ENCODE results near the gene TLCD3B. TPM values are rescaled to one million over a fixed set of nuclear protein-coding genes. Genes with fewer than 3 reads are reported as not detected.

TLCD3B gene
- total and polyA plus RNA-seq, 9 of the 15 experiments (the other 6 are each of a cell fraction or from before 2014, with no cell fraction given), result 0.10 to 0.52 (median 0.23) TPM; not detected in 4

- peaks cover 0 to 9% of the 10 kb centered on the region in 2 experiments; a peak in 3 of 5 replicates for H3K27me3 ChIP-seq (ENCODE audit: control insufficient read depth in 2 of 2, insufficient read depth in 2 of 2, low read length in 2 of 2)
- H3K4me1 ChIP-seq (replicated peaks in 1 of 2; ENCODE audit: control insufficient read depth in 2 of 2, insufficient read depth in 2 of 2, low read length in 2 of 2), result peaks cover 0 to 68% of the 10 kb centered on the region in 2 experiments; a peak in 2 of 5 replicates
- POLR2A ChIA-PET, result interaction anchor here (1.0 to 1.1 kb wide), 3 partner anchors 12 to 143 kb away, joined by 3 to 6 read pairs (median 5); partner anchors contain the start of gene CDIPT
- peaks cover 5% of the 10 kb centered on the region; the same call in 1 of the 2 replicates for H4K20me1 ChIP-seq (replicated peaks; ENCODE audit: control insufficient read depth, insufficient read depth, low read length)
- no peak overlapping the region for H2AFZ ChIP-seq (ENCODE audit: low read depth, low read length)
- intact Hi-C loops (cut with micrococcal nuclease), result loop anchor here (5.0 kb wide), 1 partner anchor 143 kb away; the partner anchor contains the start of gene CDIPT
- H3K36me3 ChIP-seq (ENCODE audit: control insufficient read depth, insufficient read depth, low read length), result peaks cover 12% of the 10 kb centered on the region; the same call in 1 of the 3 replicates
- no peaks in the 10 kb centered on the region for H3K9me3 ChIP-seq (replicated peaks; ENCODE audit: control insufficient read depth, insufficient read depth, low read depth, low read length)
- H3K9ac ChIP-seq (ENCODE audit: insufficient read depth in 1 of 2, low read depth in 2 of 2, low read length in 2 of 2), result no peak overlapping the region
- in situ Hi-C loops (cut with MboI), result no loop called here
- H3K4me2 ChIP-seq (ENCODE audit: insufficient read depth, low read length), result no peak overlapping the region
- no peak overlapping the region for H3K4me3 ChIP-seq
- peak; percentile 61 to 83 (median 74) for DNase-seq (ENCODE audit: extremely low read depth in 1 of 4, low spot score in 3 of 4)
- peak; percentile 87 for ATAC-seq
- H3K27ac ChIP-seq (ENCODE audit: extremely low read depth, low read depth, low read length), result no peak overlapping the region
- BruUV-seq (replicated peaks), result no TSS peak
- H3K79me2 ChIP-seq (ENCODE audit: control insufficient read depth, insufficient read depth, low read length), result no peaks in the 10 kb centered on the region
- CTCF ChIA-PET (ENCODE audit: low intra/inter-chr PET ratio), result interaction anchor here (0.5 to 1.1 kb wide), 3 partner anchors 142 to 312 kb away, joined by 3 to 5 read pairs (median 4); partner anchors contain the start of gene CDIPT
- peak; percentile 79 for FAIRE-seq
- WGBS (ENCODE audit: insufficient coverage, low coverage, missing lambda C conversion rate), result 71% methylated on average over 27 of the region's 35 CpGs
- H3K9me1 ChIP-seq (ENCODE audit: control insufficient read depth, insufficient read depth, low read length), result no peaks in the 10 kb centered on the region
- TF ChIP-seq NR2F6 (CRISPR knock-in tag; IDR thresholded peaks at IDR 0.05), result no peak
- peak; percentile 34 for TF ChIP-seq POLR2G (IDR thresholded peaks at IDR 0.05; ENCODE audit: low read depth, low read length)
- TF ChIP-seq, protein P1, sequence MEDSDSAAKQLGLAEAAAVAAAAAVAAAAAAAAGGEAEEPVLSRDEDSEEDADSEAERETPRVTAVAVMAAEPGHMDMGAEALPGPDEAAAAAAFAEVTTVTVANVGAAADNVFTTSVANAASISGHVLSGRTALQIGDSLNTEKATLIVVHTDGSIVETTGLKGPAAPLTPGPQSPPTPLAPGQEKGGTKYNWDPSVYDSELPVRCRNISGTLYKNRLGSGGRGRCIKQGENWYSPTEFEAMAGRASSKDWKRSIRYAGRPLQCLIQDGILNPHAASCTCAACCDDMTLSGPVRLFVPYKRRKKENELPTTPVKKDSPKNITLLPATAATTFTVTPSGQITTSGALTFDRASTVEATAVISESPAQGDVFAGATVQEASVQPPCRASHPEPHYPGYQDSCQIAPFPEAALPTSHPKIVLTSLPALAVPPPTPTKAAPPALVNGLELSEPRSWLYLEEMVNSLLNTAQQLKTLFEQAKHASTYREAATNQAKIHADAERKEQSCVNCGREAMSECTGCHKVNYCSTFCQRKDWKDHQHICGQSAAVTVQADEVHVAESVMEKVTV (CRISPR knock-in tag; IDR thresholded peaks at IDR 0.05), result 0 out of 2 replicates have a peak, but pooled peaks have one; percentile 40
- peak; percentile 72 for TF ChIP-seq REST (IDR thresholded peaks at IDR 0.05; ENCODE audit: borderline replicate concordance)
- no peak for TF ChIP-seq REST (CRISPR knock-in tag; IDR thresholded peaks at IDR 0.05; ENCODE audit: low read depth)
- 0 out of 2 replicates have a peak, but pooled peaks have one; percentile 25 for TF ChIP-seq RB1 (IDR thresholded peaks at IDR 0.05; ENCODE audit: low read depth)
- TF ChIP-seq, protein P2, sequence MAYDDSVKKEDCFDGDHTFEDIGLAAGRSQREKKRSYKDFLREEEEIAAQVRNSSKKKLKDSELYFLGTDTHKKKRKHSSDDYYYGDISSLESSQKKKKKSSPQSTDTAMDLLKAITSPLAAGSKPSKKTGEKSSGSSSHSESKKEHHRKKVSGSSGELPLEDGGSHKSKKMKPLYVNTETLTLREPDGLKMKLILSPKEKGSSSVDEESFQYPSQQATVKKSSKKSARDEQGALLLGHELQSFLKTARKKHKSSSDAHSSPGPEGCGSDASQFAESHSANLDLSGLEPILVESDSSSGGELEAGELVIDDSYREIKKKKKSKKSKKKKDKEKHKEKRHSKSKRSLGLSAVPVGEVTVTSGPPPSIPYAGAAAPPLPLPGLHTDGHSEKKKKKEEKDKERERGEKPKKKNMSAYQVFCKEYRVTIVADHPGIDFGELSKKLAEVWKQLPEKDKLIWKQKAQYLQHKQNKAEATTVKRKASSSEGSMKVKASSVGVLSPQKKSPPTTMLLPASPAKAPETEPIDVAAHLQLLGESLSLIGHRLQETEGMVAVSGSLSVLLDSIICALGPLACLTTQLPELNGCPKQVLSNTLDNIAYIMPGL (CRISPR knock-in tag; IDR thresholded peaks at IDR 0.05), result no peak
- TF ChIP-seq FOXM1 (IDR thresholded peaks at IDR 0.05; ENCODE audit: low read depth), result no peak
- no peak for TF ChIP-seq FOXM1 (CRISPR knock-in tag; IDR thresholded peaks at IDR 0.05; ENCODE audit: low read depth)
Measured at GRCh38 chr16:30005341-30006094, 25.6 kb downstream of the TLCD3B start.

Measured in K562 (cell line).